PC-9 (cell line): Measurements from ENCODE around the gene DEFB127.

ENCODE experiments used
- CTCF ChIP-seq: fragments of 200-600 bp; sonication (generic); conservative IDR thresholded peaks from 2 replicates; pipeline ENCODE4 v1.6.1; 2017; ENCODE audit warnings: mixed run types, antibody characterized with exemption, mild to moderate bottlenecking, moderate library complexity
- EZH2 ChIP-seq: fragments of 200-600 bp; sonication (generic); IDR thresholded peaks from 2 replicates; pipeline ENCODE4 v1.8.0; 2017; ENCODE audit warnings: antibody characterized with exemption, low read depth

- TF ChIP-seq CTCF = no peak
- no peak for TF ChIP-seq EZH2
These were observed 42.7 kb downstream of the DEFB127 start for GRCh38 chr20:199996-200395.
